ENCODE results near the gene CAPZB. TPM values are rescaled to one million over a fixed set of nuclear protein-coding genes. Genes with fewer than 3 reads are reported as not detected.

Gene CAPZB
- total RNA-seq, 1 experiment from 2014 or later = 225 TPM

GRCh38 chr1:19374926-19375325 is 110.4 kb downstream of the CAPZB start:
- Histone ChIP-seq H3K27me3 (replicated peaks) (no peaks in the 10 kb centered on the region), H3K27ac (peak overlapping the region; percentile 47), H3K9me3 (replicated peaks) (peaks cover 11% of the 10 kb centered on the region), H3K4me3 (no peak overlapping the region), H3K36me3 (peaks cover 92% of the 10 kb centered on the region), H3K4me1 (replicated peaks) (peaks cover 25% of the 10 kb centered on the region)
- DNase-seq (ENCODE audit: low read depth in 1 of 2, low spot score in 2 of 2) = peak; percentile 74 to 75

GRCh38 chr1:19374083-19374801 is 111.1 kb downstream of the CAPZB start:
- H3K27me3 ChIP-seq (replicated peaks) = no peaks in the 10 kb centered on the region
- no peak for DNase-seq (ENCODE audit: low read depth in 1 of 2, low spot score in 2 of 2)
- no peak overlapping the region for H3K4me3 ChIP-seq
- H3K36me3 ChIP-seq = peaks cover 92% of the 10 kb centered on the region
- H3K4me1 ChIP-seq (replicated peaks) = peaks cover 25% of the 10 kb centered on the region
- peak overlapping the region; percentile 47 for H3K27ac ChIP-seq
- H3K9me3 ChIP-seq (replicated peaks) = peaks cover 11% of the 10 kb centered on the region

- no peak overlapping the region for H3K27ac ChIP-seq
- H3K4me3 ChIP-seq = no peak overlapping the region
- H3K9me3 ChIP-seq (replicated peaks) = peaks cover 11% of the 10 kb centered on the region
- DNase-seq (ENCODE audit: low read depth in 1 of 2, low spot score in 2 of 2) = no peak
- peaks cover 86% of the 10 kb centered on the region for H3K36me3 ChIP-seq
- H3K4me1 ChIP-seq (replicated peaks) = peaks cover 25% of the 10 kb centered on the region
- no peaks in the 10 kb centered on the region for H3K27me3 ChIP-seq (replicated peaks)
Observed at GRCh38 chr1:19373211-19374082, 111.9 kb downstream of the CAPZB start.

GRCh38 chr1:19372602-19373001 is 112.7 kb downstream of the CAPZB start:
- H3K27ac ChIP-seq = no peak overlapping the region
- H3K4me3 ChIP-seq = no peak overlapping the region
- no peaks in the 10 kb centered on the region for H3K27me3 ChIP-seq (replicated peaks)
- peaks cover 77% of the 10 kb centered on the region for H3K36me3 ChIP-seq
- peaks cover 25% of the 10 kb centered on the region for H3K4me1 ChIP-seq (replicated peaks)
- peaks cover 8% of the 10 kb centered on the region for H3K9me3 ChIP-seq (replicated peaks)
- DNase-seq (ENCODE audit: low read depth in 1 of 2, low spot score in 2 of 2) = no peak

GRCh38 chr1:19372136-19372514 is 113.2 kb downstream of the CAPZB start:
- peaks cover 6% of the 10 kb centered on the region; the same call in 1 of the 2 replicates for H3K9me3 ChIP-seq (replicated peaks)
- H3K36me3 ChIP-seq = peaks cover 73% of the 10 kb centered on the region
- H3K4me3 ChIP-seq = no peak overlapping the region
- no peak overlapping the region for H3K27ac ChIP-seq
- no peak for DNase-seq (ENCODE audit: low read depth in 1 of 2, low spot score in 2 of 2)
- peaks cover 25% of the 10 kb centered on the region for H3K4me1 ChIP-seq (replicated peaks)
- no peaks in the 10 kb centered on the region for H3K27me3 ChIP-seq (replicated peaks)

GRCh38 chr1:19371226-19372135 is 113.9 kb downstream of the CAPZB start:
- H3K27ac ChIP-seq = no peak overlapping the region
- DNase-seq (ENCODE audit: low read depth in 1 of 2, low spot score in 2 of 2) = no peak
- no peaks in the 10 kb centered on the region for H3K9me3 ChIP-seq (replicated peaks)
- H3K36me3 ChIP-seq = peaks cover 66% of the 10 kb centered on the region
- H3K4me1 ChIP-seq (replicated peaks) = peaks cover 25% of the 10 kb centered on the region
- no peak overlapping the region for H3K4me3 ChIP-seq
- H3K27me3 ChIP-seq (replicated peaks) = no peaks in the 10 kb centered on the region

GRCh38 chr1:19370453-19371170 is 114.7 kb downstream of the CAPZB start:
- no peak overlapping the region for H3K27ac ChIP-seq
- H3K9me3 ChIP-seq (replicated peaks) = no peaks in the 10 kb centered on the region
- peaks cover 58% of the 10 kb centered on the region for H3K36me3 ChIP-seq
- H3K4me3 ChIP-seq = no peak overlapping the region
- peaks cover 16% of the 10 kb centered on the region for H3K4me1 ChIP-seq (replicated peaks)
- H3K27me3 ChIP-seq (replicated peaks) = no peaks in the 10 kb centered on the region
- DNase-seq (ENCODE audit: low read depth in 1 of 2, low spot score in 2 of 2) = peak in 1 of 2 experiments; percentile 35

- Histone ChIP-seq H3K4me3 (no peak overlapping the region), H3K27me3 (replicated peaks) (no peaks in the 10 kb centered on the region), H3K4me1 (replicated peaks) (peaks cover 5% of the 10 kb centered on the region), H3K36me3 (peaks cover 58% of the 10 kb centered on the region), H3K27ac (no peak overlapping the region), H3K9me3 (replicated peaks) (no peaks in the 10 kb centered on the region)
- DNase-seq (ENCODE audit: low read depth in 1 of 2, low spot score in 2 of 2) = no peak
Observed at GRCh38 chr1:19369396-19370090, 115.8 kb downstream of the CAPZB start.

- Histone ChIP-seq H3K27me3 (replicated peaks) (no peaks in the 10 kb centered on the region), H3K36me3 (peaks cover 58% of the 10 kb centered on the region), H3K9me3 (replicated peaks) (no peaks in the 10 kb centered on the region), H3K27ac (no peak overlapping the region), H3K4me1 (replicated peaks) (no peaks in the 10 kb centered on the region; the same call in 1 of the 2 replicates), H3K4me3 (no peak overlapping the region)
- peak in 1 of 2 experiments; percentile 30 for DNase-seq (ENCODE audit: low read depth in 1 of 2, low spot score in 2 of 2)
Observed at GRCh38 chr1:19368964-19369363, 116.4 kb downstream of the CAPZB start.

GRCh38 chr1:19368050-19368449 is 117.3 kb downstream of the CAPZB start:
- H3K36me3 ChIP-seq = peaks cover 55% of the 10 kb centered on the region

GRCh38 chr1:19367584-19368041 is 117.7 kb downstream of the CAPZB start:
- peak in 1 of 2 experiments; percentile 39 for DNase-seq (ENCODE audit: low read depth in 1 of 2, low spot score in 2 of 2)
- Histone ChIP-seq H3K9me3 (replicated peaks) (no peaks in the 10 kb centered on the region), H3K36me3 (peaks cover 53% of the 10 kb centered on the region), H3K4me3 (no peak overlapping the region), H3K4me1 (replicated peaks) (no peaks in the 10 kb centered on the region), H3K27ac (no peak overlapping the region), H3K27me3 (replicated peaks) (no peaks in the 10 kb centered on the region)

More at GRCh38 chr1:19368050-19368449, 117.3 kb downstream of the CAPZB start:
- DNase-seq (ENCODE audit: low read depth in 1 of 2, low spot score in 2 of 2) = no peak
- Histone ChIP-seq H3K9me3 (replicated peaks) (no peaks in the 10 kb centered on the region), H3K4me3 (no peak overlapping the region), H3K4me1 (replicated peaks) (no peaks in the 10 kb centered on the region), H3K27me3 (replicated peaks) (no peaks in the 10 kb centered on the region), H3K27ac (no peak overlapping the region)
